ENCODE data around the gene CCL24. TPM values are rescaled to one million over a fixed set of nuclear protein-coding genes. Genes with fewer than 3 reads are reported as not detected.
"Not testable (repeated sequence)": the region's sequence is repeated elsewhere in the genome, so short reads cannot be mapped to it uniquely, and the experiment has no call there.

The CCL24 gene
- total RNA-seq, 1 donor: not detected

DNA sequence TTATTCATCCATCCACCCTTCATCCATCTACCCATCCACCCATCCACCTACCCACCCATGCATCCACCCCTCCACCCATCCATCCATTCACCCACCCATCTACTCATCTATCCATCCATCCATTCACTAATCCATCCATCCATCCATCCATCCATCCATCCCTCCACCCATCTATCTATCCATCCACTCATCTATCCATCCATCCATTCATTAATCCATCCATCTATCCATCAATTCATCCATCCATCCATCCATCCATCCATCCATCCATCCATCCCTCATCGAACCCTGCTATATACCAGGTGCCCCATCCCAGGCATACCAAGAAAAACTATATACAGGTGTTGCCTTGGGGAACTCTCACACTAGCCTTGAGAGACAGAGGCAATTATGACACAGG, 7.1 kb upstream of the CCL24 start:
- no peak for DNase-seq (ENCODE audit: low read depth in 2 of 3, low spot score in 2 of 3)

DNA sequence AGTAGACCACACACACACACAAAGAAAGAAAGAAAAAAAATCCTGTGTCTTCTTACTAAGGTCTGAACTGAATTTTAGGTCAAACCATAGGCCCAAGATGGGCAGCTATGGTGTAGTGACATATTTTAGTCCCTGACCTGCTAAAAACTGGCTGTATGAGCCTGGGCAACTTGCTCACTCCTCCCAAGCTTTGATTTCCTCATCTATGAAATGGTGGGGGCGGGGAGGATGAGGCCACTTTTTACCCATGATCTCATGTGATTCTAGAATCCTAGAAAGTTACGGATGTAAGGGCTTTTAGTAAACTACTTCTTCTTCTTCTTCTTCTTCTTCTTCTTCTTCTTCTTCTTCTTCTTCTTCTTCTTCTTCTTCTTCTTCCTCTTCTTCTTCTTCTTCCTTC, 6.1 kb upstream of the CCL24 start:
- no peak for DNase-seq (ENCODE audit: low read depth in 2 of 3, low spot score in 2 of 3)

DNA sequence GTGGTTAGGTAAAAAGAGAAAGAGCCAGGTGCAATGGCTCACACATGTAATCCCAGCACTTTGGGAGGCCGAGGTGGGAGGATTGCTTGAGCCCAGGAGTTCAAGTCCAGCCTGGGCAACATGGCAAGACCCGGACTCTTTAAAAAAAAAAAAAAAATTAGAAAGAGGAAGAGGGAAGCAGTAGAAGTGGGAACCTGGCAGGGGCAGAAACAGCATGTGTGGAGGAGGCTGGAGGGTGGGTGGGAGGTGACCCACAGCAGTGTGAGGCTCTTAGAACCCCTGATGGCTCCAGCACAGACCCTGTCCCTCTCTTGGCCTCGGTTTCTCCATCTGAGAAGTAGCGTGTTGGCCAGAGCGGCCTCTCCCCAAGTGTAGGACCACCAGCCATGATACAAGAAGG, 4.9 kb upstream of the CCL24 start:
- DNase-seq (ENCODE audit: low read depth in 2 of 3, low spot score in 2 of 3): no peak

DNA sequence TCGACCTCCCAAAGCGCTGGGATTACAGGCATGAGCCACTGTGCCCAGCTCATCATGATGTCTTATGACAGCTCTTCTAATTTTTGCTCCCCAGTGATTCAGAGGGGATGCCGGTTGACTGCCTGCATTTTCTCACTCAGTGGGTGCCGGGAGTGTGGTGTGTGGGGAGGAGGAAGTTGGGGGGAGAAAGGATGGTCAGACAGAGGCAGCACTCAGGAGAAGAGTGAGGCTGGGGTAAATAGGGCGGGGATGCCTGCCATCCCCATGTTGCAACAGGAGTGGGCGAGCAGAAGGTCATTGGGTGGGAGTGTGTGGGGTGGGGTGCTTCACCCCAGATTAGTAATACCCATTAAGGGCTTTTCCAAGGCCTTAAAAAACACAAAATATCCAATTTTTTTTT, 3.5 kb upstream of the CCL24 start:
- DNase-seq (ENCODE audit: low read depth in 2 of 3, low spot score in 2 of 3): no peak

DNA sequence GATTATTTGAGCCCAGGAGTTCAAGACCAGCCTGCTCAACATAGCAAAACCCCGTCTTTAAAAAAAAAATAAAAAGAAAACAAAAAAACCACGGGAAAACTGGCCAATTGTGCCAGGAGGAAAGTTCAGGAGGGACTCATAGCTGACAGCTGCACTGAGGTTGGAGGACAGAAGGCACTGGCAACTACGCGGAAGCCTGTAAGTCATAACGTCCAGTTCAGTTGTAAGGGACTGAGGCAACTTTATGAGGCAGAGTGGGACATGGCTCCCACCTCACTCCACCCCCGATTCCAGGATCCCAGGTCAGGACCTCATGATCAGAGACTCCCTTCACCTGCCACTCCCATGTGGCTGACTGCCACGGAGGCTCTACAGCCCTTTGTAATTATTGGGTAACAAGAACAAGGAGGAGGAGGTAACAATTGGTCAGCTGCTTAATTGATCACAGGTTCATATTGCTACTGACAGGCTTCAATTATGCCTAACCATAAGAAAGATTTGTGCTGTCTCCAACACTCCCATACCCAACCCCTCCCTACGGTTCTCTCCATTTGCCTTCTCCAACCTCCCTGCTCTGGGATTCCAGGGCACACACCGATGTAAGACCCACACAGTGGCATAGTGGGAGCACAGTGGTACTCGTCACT, 1.9 kb upstream of the CCL24 start:
- DNase-seq (ENCODE audit: low read depth in 2 of 3, low spot score in 2 of 3): no peak

DNA sequence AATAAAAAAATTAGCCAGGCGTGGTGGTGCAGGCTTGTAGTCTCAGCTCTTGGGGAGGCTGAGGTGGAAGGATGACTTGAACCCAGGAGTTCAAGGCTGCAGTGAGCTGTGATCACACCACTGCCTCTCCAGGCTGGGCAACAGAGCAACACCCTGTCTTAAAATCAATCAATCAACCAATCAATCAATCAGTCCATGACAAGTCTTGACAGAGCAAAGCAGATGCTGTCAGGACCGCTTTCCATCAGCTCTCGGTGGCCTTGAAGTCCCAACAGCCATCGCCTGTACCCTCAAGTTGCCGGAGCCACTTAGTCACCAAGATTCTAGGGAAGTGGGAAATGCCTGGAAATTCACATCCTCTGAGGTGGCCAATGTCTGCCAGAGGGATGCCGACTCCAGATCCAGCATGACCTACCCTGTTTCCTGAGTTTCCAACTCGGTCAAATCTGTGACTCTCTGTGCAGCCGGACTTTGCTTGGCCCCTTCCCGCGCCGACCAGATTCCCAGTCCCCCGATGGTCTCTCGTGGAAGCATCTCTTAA, 871 bp upstream of the CCL24 start:
- no peak for DNase-seq (ENCODE audit: low read depth in 2 of 3, low spot score in 2 of 3)

DNA sequence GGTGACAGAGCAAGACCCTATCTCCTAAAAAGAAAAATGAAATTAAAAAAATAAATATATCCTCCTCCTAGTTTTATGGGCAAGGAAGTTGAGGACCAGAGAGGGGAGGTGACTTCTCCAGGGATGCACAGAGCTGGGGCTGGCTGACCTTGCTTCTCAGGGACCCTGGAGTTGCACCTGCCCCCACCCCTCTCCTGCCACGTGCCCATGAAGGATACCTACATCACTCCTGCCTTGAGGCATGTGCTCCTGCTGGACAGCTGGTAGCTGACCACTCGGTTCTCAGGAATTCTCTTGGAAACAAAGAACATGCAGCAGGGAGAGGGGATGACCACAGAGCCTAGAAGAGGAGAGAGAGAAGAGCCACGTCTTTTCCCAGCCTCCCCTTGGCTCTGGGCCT, 522 bp downstream of the CCL24 start:
- no peak for DNase-seq (ENCODE audit: low read depth in 2 of 3, low spot score in 2 of 3)

DNA sequence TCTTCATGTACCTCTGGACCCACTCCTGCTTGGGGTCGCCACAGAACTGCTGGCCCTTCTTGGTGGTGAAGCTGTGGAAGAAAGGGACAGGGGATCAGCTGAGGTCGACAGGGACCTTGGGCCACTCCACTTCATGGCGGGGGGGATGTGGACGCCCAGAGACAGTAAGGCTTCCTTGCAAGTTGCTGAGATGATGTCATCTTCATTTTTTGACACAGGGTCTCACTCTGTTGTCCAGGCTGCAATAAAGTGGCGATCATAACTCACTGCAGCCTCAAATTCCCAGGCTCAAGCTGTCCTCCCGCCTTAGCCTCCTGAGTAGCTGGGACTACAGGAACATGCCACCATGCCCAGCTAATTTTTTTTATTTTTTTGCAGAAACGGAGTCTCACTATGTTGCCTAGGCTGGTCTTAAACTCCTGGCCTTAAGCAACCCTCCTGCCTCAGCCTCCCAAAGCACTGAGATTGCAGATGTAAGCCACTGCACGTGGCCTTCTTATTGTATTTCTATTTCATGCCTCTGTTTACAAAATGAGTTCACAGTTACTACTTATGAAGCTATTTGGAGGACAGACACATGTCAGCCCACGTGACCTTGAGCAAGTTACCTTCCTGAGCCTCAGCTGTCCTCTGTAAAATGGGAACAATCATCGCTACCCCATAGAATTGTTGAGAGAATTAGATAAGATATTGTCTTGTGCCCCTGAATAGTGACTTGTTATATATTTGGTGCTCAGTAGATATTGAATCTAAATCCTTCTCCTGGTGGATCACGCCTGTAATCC, 1.5 kb downstream of the CCL24 start:
- no peak for DNase-seq (ENCODE audit: low read depth in 2 of 3, low spot score in 2 of 3)

DNA sequence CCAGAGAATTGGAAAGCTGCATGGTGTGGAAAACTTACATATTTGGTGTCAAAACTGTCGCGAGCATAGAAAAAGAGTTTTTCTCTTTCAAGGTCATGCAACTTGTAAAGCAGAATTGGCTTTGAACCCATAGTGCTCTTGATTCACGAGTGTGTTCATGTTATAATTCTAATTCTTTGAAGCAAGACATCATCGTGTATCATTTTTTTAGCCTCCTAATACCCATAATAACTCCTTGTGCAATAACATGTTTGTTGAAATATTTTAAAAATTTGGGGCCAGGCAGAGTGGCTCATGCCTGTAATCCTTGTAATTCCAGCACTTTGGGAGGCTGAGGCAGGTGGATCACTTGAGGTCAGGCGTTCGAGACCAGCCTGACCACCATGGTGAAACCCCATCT, 4.2 kb downstream of the CCL24 start:
- DNase-seq (ENCODE audit: low read depth in 2 of 3, low spot score in 2 of 3): no peak

DNA sequence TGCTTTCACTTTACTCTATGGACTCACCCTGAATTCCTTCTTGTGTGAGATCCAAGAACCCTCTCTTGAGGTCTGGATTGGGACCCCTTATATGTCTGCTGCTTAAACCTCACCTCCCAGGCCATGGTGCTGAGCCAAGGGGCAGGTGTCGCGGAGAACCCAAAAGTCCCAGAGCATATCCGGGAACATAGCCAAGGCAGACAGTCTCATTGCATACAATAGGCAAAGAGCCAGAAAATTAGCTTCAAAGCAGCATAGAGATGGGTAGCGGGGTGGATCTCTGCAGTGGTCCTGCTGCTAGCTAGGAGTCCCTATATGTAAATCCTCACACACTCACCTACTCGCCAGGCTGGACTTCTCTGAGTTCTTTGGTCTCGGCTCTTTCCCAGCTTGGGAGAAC, 5.5 kb downstream of the CCL24 start:
- DNase-seq (ENCODE audit: low read depth in 2 of 3, low spot score in 2 of 3): no peak

DNA sequence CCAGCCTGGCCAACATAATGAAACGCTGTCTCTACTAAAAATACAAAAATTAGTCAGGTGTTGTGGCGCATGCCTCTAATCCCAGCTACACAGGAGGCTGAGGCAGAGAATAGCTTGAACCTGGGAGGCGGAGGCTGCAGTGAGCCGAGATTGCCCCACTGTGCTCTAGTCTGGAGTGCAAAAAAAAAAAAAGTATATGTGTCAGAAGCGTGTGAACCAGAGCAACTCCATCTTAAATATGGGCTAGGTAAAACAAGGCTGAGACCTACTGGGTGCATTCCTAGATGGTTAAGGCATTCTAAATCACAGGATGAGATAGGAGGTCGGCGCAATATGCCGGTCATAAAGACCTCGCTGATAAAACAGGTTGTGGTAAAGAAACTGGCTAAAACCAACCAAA, 6.2 kb downstream of the CCL24 start:
- DNase-seq (ENCODE audit: low read depth in 2 of 3, low spot score in 2 of 3): no peak

DNA sequence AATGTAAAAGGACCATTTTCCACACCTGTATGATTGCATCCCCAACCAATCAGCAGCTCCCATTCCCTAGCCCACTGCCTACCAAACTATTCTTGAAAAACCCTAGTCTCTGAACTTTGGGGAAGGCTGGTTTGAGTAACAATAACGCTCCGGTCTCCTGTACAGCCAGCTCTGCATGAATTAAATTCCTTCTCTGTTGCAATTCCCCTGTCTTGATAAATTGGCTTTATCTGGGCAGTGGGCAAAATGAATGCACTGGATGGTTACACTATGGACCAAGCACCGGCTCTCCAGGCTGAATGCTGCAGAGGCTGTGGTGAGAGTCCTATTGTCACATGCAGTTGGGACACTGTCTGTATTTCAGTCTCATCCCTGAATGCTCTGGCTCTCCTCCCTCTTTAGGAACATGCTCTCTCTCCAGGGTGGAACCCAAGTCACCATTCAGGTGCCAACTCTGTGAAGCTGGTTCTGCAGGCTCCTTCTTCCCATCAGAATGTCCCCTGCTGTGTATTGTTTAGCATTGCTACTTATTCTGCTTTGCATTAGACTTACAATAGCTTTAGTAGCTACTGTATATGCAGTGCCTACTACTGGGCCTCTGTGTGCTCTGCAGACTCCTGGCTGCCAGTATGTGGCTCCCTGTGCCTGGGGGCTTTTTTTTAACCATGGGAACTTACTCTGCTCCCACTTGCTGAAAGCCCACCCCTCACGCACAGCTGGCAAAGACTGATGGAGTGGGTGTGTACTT, 6.9 kb downstream of the CCL24 start:
- DNase-seq (ENCODE audit: low read depth in 2 of 3, low spot score in 2 of 3): no peak

DNA sequence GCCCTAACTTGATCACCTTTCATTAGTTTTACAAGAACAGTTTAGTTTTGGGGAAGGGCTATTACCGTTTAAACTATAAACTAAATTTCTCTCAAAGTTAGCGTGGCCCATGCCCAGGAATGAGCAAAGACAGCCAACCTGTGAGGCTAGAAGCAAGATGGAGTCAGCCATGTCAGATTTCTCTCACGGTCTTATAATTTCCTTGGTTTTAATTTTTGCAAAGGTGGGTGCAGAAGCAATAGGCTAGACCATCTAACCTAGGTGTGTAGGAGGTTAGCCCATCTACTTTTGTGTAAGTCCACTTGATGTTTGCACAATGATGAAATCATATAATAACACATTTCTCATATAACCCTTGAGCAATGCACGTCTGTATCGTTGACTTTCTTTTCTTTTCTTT, 8.9 kb downstream of the CCL24 start:
- DNase-seq (ENCODE audit: low read depth in 2 of 3, low spot score in 2 of 3): no peak

DNA sequence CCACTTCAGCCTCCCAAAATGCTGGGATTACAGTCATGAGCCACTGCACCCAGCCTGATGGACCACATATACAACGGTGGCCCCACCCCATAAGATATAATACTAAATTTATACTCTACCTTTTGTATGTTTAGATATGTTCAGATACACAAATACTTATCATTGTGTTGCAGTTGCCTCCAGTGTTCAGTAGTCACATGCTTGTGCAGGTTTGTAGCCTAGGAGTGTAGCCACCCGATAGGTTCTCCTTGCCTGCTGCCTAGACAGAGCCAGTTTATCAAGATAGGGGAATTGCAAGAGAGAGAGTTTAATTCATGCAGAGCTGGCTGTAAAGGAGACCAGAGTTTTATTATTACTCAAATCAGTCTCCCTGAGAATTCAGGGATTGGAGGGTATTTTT, 9.6 kb downstream of the CCL24 start:
- no peak for DNase-seq (ENCODE audit: low read depth in 2 of 3, low spot score in 2 of 3)

DNA sequence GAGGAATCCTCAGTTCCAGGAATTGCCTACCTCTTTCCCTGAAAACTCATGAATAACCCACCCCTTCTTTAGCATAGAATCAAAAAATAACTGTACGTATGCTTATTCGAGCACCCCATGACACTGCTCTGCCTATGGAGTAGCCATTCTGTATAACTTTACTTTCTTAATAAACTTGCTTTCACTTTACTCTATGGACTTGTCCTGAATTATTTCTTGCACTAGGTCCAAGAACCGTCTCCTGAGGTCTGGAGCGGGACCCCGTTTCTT, 11.1 kb downstream of the CCL24 start:
- DNase-seq (ENCODE audit: low read depth in 2 of 3, low spot score in 2 of 3): no peak

DNA sequence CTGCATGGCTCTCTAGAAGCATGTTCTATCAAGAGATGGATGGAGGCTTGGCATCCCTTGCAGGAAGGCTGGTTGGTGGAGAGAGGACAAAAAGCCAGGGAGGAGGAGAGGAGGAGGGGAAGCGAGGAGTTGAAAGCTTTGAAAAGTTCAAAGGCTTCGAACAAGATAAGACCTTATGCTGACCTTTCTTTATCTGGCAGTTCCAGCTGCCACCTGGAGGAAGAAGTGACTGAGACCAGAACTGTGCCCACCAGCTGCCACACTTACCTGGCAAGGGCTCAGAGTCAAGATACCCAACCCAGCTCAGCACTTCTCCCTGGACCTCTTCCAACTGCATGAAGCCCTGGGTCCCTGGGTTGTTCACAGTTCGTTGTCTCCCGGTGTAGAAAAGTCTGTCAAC, 14.8 kb downstream of the CCL24 start:
- peak in 2 of 3 donors; percentile 8 to 9 for DNase-seq (ENCODE audit: low read depth in 2 of 3, low spot score in 2 of 3)

DNA sequence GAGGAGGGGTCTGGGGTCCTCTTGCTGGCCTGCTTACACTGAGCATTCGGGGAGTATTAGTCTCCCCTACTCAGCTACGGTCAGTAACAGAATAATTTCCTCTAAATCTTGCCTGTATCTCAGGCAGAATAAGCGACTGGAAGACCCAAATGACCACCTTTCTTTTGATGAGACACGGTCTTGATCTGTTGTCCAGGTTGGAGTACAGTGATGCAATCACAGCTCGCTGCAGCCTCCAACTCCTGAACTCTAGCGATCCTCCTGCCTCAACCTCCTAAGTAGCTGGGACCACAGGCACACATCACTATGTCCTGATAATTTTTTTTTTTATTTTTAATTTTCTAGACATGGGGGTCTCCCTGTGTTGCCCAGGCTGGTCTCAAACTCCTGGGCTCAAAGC, 17.2 kb downstream of the CCL24 start:
- DNase-seq (ENCODE audit: low read depth in 2 of 3, low spot score in 2 of 3): no peak

DNA sequence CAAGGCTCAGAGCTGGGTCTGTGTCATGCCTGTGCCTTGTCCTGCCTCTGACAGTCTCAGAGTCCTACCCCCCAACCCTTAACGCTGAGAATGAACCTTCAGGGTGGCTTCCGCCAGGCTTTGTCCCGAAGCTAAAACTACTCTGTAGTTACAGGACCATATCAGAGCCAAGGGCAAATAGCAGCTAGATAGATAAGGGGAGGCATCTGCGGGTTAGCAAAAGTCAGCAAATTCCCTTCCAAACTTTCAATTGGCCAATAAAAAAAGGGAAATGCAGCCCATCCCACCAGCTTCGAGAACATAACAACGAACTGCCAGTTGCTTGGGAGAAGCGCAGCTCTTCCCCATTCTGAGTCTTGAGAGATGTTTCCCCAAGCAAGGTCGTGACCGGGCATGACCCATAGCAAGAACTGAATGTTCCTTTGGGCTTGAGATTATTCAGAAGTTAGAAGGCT, 17.7 kb downstream of the CCL24 start:
- no peak for DNase-seq (ENCODE audit: low read depth in 2 of 3, low spot score in 2 of 3)

DNA sequence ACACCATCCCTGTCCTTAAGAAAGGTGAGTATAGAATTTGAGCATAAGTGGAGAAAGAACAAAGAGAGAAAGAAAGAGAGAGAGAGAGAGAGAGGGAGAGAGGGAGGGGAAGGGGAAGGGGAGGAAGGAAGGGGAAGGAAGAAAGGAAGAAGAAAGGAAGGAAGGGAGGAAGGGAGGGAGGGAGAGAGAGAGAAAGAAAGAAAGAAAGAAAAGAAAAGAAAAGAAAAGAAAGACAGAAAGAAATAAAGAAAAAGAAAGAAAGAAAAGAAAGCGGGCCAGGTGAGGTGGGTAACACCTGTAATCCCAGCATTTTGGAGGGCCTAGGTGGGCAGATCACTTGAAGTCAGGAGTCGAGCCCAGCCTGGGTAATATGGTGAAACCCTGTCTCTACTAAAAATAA, 19.9 kb downstream of the CCL24 start:
- DNase-seq (ENCODE audit: low read depth in 2 of 3, low spot score in 2 of 3): no peak

DNA sequence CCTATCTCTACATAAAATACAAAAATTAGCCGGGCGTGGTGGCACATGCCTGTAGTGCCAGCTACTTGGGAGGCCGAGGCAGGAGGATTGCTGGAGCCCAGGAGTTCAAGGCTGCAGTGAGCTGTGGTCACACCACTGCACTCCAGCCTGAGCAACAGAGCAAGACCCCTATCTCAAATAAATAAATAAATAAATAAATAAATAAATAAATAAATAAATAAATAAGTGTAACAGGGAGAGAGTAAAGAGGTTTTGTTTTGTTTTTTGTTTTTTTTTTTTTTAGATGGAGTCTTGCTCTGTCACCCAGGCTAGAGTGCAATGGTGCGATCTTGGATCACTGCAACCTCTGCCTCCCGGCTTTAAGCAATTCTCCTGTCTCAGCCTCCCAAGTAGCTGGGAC, 21.0 kb downstream of the CCL24 start:
- DNase-seq (ENCODE audit: low read depth in 2 of 3, low spot score in 2 of 3): not testable (repeated sequence)

DNA sequence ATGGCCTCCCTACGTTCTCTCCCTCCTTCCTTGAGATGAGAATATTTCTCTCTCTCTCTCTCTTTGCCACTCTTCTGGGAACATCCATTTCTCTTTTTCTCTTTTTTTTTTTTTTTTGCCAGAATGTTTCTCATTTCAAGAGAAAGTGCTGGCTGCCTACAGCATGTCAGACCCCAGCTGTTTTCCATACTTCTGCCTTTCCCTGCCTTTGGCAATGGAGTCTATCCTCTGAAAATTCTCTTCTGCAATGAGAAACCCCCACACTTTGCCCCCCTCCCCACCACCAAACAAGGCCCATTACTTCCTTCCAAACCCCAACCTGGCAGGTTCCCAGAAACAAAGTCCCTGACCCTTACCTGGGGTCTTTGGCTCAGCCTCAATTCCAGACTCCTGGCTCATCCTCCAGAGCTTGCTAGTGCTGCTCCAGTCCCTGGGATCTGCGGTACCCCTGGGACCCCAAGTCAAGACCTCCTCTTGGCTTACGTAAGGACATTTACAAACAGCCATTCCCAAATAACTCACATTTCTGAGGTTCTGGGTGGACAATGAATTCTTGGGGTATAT, 24.2 kb downstream of the CCL24 start:
- no peak for DNase-seq (ENCODE audit: low read depth in 2 of 3, low spot score in 2 of 3)

All from hematopoietic multipotent progenitor cell (in vitro differentiated cells).